HTR-8/SVneo (cell line): ENCODE data around the gene GOLT1A.

Experiments used
- DNase-seq: peaks from one replicate; pipeline ENCODE4 v3.0.0; 2011; ENCODE audit warnings: low spot score, mixed read lengths; ENCODE audit not compliant: insufficient read length
- FAIRE-seq: peaks from 2 replicates; lab custom pipeline; 2011; peaks lifted over from hg19 to GRCh38; lab: Jason Lieb, UNC

Gene GOLT1A

GRCh38 chr1:204213668-204214662 lies at the start of gene GOLT1A:
GOLT1A (minus strand) TSS chr1:204213988; CDS start chr1:204213906, 82 bp downstream.
- FAIRE-seq (no peak), DNase-seq (peak; percentile 50)

DNA sequence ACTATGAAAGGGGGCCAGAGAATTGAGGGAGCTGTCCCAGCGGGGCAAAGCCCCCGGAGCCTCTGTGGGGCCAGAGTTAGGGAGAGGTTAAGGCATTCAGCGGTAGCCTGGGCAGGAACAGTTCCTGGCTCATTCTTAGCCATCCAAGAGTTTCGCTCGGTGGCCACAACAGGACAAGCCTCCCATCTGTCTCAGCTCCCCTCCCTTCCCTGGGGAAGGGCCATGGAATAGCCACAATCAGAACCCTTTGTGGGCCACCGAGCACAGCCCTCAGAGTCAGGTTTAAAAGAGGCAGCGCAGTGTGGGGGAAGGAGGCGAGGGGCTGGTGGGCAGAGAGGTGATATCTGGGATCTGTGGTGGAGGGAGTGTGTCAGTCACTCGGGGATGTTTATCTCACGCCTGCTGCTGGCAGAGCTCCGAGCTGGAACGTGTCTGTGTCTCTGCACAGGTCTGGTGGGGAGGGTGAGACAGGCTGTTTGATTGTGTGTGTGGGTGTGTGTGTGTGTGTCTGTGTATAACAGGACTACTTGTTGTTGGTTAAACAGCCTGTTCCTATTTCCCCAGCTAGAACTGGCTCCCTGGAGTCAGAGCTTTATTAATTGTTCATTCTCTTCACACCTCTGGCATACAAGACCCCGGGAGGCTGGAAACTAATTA lies 49.6 kb upstream of the GOLT1A start:
- FAIRE-seq (peak; percentile 13), DNase-seq (no peak)

GRCh38 chr1:204262506-204263253 lies 48.9 kb upstream of the GOLT1A start:
- FAIRE-seq (no peak), DNase-seq (no peak)

DNA sequence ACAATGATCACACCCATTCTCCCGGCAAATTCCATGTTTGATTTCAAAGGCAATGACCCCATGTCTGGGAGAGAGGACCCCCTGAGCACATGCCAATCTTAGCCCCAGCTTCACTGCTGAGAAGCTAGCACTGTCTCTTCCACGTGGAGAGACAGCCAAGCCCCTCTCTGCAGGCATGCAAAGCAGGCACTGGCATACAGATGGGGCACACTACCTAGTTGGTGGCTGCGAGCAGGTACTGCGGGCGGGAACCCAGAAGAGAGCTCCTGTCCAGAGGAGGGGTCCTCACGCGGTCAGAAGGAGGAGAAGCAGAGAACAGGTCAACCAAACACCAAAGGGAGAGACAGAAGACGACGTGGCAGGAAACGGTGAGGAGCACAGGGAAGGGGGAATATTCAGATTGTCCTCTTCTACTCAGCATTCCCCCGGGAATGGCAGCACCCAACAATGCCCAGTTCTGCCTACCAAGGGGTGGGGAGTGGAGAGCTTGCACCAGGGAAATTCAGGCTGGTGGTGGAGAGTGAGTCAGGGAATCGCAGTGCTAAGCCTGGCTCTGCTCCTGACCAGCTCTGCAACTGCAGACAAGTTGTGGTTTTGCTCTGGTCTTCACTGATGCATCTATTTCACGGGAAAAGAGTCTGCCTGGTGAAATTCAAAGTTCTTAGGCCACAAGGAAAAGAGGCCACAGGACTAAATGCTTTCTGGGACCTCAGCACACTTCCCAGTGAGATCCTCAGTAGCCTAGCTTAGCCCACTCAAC lies 48.1 kb upstream of the GOLT1A start:
- FAIRE-seq, result no peak
- no peak for DNase-seq

DNA sequence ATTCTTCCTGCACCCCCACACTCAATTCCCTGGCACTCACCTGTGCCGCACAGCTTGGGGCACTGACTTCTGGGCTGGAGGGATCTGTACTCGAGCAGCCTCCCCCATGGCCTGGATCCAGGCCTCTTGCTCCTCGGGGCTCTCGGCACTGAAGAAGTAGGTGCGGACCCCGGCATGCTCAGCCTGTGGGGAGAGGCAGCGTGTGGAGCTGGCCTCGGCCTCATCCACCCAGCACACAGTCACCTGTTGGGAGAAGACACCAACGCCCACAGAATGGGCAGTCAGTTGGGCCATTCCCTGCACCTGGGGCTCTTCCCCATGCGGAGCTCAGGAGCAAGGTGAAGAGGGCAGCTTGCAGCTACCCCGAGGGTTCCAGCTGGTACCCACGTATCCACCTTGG lies 47.5 kb upstream of the GOLT1A start:
- no peak for FAIRE-seq
- DNase-seq, result no peak

DNA sequence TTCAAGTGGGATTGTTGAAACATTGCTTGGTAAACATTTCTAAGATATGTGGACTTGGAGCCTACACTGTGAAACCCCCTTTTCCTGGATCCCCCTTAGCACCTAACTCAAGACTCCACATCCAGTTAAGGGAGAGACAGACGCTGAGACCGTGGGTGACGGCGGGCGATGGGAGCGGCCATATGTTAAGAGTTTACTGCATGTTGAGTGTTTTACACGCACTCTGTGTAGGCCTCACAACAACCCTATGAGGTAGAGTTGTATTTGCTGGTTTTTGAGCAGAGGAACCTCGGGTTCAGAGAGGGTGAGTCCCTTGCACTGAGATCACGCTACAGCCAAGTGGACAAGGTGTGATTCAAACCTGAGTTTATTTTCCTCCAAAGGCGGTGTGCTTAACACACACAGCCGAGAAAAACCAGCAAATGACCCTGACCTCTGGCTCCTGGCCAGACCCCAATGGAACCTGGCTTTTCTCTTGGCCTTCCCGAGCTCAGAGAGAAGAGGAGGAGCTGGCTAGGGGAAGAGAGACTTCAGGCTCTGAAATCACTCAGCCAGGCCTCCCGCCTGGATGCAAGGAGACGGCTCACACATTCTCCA lies 46.9 kb upstream of the GOLT1A start:
- FAIRE-seq, result no peak
- DNase-seq, result no peak

DNA sequence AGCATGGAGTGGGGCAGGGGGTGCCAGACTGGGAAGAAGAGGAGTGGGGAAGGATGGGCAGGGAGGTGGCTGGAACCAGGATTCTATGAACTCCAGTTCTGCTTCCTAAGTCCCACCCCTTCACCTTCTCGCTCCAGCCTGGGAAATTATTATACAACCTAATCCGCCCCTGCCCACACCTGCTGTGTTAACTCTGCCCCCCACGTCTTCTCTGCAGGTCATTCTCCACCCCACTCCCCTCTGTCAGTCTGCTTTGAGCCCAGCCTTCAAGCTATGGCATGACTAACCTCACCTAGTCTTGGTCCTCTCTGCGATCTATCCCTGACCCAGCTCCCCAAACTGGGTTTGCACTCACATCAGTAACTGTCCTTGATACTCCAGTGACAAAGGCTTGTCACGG lies 46.0 kb upstream of the GOLT1A start:
- FAIRE-seq, result no peak
- no peak for DNase-seq

DNA sequence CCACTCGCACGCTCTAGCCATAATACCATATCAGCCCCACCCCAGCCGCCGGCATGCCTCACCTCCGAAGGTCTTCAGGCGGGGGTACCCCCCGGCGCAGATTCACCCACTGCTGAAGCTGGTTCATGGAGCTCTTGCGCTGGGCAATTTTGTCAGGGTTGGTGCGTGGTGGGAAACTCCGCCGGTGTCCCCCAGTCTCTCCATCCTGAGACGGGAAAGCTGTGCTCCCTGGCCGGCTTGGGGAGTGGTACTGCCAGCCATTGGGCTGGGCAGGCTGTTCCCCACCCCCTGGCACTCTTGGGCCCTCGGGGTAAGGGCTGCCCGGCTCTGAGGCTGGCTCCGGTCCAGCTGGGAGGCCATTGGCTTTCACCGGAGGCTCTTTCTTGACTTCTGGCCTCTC lies 45.4 kb upstream of the GOLT1A start:
- no peak for FAIRE-seq

DNA sequence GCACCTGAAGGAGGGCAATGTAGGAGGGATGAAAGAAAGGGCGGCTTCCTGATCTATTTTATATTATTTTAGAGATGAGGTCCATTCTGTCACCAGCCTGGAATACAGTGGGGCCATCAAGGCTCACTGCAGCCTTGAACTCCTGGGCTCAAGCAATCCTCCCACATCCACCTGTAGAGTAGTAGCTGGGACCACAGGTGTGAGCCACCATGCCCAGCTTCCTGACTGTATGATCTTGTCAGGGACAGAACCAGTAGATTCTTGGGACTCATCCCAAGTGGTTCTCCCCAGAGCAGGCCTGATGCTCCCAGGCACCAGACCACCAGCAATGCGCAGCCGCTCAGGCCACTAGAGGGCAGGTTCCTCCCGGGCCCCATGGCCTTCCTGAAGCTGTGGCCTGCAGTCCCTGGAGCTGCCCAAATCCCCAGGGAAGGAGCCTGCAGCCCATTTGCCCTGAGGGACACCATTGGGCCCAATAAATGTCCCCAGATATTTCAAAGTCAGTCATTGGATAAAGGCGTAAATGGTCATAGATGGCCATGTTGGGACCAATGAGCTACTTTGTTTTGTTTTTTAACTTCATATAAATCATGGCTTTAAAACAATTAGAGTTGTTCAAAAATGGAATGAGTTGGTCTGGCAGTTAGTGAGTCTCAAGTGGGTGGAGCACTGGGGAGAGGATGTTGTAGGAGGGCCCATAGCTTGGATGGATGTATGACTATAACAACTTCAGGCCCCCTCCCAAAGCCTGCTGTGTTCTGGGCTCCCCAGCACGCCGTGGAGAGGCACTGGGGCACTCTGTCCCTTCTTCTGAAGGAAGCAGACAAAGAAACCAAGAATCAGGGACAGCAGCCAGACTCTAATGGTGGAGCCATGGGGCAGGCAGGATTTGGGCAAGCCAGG lies 44.7 kb upstream of the GOLT1A start:
- peak; percentile 89 for DNase-seq
- peak; percentile 51 for FAIRE-seq

More for the DNA sequence above, 45.4 kb upstream of the GOLT1A start:
- no peak for DNase-seq

DNA sequence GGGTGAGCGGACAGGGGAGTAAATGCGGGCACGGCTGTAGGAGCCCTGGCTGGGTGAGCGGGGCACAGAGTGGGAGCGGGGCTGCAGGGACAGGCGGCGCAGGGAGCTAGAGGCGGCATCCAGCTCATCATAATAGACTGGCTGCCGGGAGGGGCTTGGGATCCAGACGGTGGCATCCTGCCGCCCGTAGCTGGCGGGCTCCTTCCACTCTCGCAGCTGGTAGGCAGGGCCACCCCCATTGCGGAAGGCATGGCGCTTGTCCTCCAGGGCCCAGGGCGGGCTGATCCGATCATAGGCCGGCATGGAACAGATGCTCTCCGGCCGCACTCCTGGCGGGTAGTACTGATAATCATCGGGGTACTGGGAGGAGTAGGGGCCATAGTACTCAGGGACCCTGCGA lies 43.7 kb upstream of the GOLT1A start:
- FAIRE-seq (no peak), DNase-seq (no peak)

GRCh38 chr1:204256531-204256930 lies 42.7 kb upstream of the GOLT1A start:
- FAIRE-seq (no peak), DNase-seq (no peak)

DNA sequence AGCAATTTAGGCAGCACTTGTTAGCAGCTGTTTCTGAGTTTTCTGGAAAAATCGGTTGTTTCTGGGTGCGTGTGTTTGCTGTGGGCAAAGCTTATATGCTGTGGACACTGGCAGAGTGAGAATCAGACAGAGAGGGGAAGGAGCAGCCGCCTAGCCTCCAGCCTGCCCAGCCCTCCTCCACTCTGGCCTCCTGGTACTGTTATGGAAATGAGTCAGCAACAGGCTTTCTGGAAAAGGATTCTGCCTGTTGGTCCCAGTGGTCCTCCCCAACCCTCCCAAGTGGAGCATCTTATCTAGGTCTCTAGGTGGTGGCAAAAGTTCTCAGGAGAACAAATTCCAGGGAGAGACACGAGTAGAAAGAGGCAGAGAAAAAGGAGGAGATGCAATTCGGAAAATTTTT lies 42.2 kb upstream of the GOLT1A start:
- no peak for FAIRE-seq
- no peak for DNase-seq

DNA sequence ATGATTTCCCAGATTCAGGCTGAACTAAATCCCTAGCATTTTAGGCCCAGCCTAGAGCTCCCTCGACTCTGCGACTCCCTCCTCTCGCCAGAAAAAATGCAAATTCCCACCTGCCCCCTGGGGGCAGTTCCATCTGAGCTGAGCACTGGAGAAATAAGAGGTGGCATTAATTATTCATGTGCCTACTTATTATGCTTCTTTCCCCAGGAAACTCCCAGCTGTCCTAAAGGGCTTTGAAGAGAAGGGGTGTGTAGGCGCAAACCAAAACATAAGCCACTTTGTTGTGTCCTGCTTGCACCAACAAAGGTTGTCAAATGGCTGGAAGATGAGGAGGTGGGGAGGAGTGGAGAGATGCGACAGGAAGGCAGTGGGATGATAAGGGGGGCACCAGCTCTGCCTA lies 41.4 kb upstream of the GOLT1A start:
- FAIRE-seq (no peak), DNase-seq (no peak)

GRCh38 chr1:204254031-204254661 lies 40.4 kb upstream of the GOLT1A start:
- DNase-seq (peak; percentile 41), FAIRE-seq (no peak)

- FAIRE-seq, result no peak
These were observed 38.3 kb upstream of the GOLT1A start for GRCh38 chr1:204251926-204252689.

DNA sequence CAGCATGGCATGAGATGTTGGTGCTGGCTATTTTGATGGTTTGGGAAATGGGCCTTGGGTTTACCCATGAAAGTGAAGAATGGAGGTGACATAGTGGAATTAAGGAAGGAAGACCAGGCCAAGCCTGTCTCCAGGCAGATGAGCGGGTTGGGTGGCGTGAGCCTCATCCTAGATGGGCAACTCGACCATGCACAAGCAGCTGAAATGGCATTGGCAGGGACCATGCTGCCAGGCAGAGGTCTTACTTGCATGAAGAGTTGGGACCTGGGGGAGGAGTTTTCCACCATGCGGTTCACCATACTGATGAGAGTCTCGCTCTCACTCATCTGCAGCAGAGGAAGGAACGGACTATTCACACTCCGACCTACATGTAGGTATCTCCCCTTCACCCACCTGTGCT lies 37.5 kb upstream of the GOLT1A start:
- no peak for FAIRE-seq
- no peak for DNase-seq

More at GRCh38 chr1:204251926-204252689, 38.3 kb upstream of the GOLT1A start:
- DNase-seq, result no peak

DNA sequence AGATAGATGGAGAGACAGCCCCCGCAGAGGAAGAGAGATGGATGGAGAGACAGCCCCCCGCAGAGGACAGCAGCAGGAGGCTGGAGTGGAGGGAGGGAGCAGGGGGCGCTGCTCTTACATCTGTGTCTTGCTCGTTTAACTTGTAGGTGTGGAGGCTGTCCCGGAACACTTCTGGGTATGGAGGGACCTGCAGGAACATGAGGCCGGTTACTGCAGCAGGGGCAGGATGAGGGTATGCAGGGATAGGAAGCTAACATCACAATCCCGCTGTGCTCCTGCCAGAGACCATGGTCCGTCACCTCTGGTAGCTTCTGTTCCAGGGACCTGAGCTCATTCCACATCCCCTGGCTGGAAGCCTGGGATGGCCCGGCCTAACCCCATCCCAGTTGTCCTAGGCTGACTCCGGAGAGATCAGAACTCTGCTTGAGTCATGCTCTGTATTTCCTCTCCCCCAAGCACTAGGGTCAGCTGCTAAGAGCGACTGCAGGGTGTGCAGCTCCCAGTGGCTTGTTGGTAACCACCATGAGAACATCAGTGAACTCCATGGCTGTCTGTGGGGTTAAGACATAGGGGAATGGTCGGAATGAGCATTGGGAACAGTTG lies 36.7 kb upstream of the GOLT1A start:
- DNase-seq (no peak), FAIRE-seq (no peak)
